ENCODE results near the gene PRDM15.

GRCh38 chr21:41880153-41880552 lies 1.0 kb upstream of the PRDM15 start:
- TF ChIP-seq POLR2A (IDR thresholded peaks at IDR 0.05) = no peak
- no peak for TF ChIP-seq CTCF (IDR thresholded peaks at IDR 0.05 in 8 of 11, conservative IDR thresholded peaks at IDR 0.05 in 3 of 11)
- no peak for TF ChIP-seq POLR2AphosphoS5 (IDR thresholded peaks at IDR 0.05)
